ENCODE measurements around the gene SMIM21.

DNA sequence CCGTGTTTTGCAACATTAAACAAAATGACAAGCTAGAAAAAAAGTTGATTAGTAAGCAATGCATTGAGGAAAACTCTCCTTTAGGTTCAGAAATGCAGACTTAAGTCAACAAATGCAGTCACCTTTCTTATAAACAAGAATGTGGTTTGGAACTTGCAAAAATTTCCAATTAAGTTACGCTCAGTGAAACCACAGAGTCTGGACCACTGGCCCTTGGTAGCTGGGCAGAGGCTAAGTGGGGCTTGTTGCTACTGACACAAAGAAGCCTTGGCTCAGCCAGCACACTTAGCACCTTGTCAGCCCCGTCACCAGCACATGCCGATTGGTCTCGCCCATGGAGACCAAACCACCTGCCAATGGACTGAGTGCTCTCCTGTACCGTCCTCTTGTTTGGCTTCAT is 53.0 kb downstream of the SMIM21 start:
- TF ChIP-seq, protein P1, sequence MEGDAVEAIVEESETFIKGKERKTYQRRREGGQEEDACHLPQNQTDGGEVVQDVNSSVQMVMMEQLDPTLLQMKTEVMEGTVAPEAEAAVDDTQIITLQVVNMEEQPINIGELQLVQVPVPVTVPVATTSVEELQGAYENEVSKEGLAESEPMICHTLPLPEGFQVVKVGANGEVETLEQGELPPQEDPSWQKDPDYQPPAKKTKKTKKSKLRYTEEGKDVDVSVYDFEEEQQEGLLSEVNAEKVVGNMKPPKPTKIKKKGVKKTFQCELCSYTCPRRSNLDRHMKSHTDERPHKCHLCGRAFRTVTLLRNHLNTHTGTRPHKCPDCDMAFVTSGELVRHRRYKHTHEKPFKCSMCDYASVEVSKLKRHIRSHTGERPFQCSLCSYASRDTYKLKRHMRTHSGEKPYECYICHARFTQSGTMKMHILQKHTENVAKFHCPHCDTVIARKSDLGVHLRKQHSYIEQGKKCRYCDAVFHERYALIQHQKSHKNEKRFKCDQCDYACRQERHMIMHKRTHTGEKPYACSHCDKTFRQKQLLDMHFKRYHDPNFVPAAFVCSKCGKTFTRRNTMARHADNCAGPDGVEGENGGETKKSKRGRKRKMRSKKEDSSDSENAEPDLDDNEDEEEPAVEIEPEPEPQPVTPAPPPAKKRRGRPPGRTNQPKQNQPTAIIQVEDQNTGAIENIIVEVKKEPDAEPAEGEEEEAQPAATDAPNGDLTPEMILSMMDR (IDR thresholded peaks at IDR 0.05): no peak
- TF ChIP-seq POLR2A (IDR thresholded peaks at IDR 0.05): no peak
